ENCODE measurements around the gene AP1S3.
"Not testable (repeated sequence)": the region's sequence is repeated elsewhere in the genome, so short reads cannot be mapped to it uniquely, and the experiment has no call there.

The AP1S3 gene

GRCh38 chr2:223815186-223815883, 22.0 kb downstream of the AP1S3 start:
- no peak for DNase-seq (ENCODE audit: extremely low spot score)
- TF ChIP-seq, protein P1, sequence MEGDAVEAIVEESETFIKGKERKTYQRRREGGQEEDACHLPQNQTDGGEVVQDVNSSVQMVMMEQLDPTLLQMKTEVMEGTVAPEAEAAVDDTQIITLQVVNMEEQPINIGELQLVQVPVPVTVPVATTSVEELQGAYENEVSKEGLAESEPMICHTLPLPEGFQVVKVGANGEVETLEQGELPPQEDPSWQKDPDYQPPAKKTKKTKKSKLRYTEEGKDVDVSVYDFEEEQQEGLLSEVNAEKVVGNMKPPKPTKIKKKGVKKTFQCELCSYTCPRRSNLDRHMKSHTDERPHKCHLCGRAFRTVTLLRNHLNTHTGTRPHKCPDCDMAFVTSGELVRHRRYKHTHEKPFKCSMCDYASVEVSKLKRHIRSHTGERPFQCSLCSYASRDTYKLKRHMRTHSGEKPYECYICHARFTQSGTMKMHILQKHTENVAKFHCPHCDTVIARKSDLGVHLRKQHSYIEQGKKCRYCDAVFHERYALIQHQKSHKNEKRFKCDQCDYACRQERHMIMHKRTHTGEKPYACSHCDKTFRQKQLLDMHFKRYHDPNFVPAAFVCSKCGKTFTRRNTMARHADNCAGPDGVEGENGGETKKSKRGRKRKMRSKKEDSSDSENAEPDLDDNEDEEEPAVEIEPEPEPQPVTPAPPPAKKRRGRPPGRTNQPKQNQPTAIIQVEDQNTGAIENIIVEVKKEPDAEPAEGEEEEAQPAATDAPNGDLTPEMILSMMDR (IDR thresholded peaks at IDR 0.05; ENCODE audit: control extremely low read depth, extremely low read depth, low read depth, missing control alignments) = no peak
- POLR2A ChIA-PET = interaction anchor here (0.5 kb wide), 1 partner anchor 21 kb away, joined by 3 read pairs; no protein-coding TSS in a partner anchor
- CTCF ChIA-PET = interaction anchor here (1.4 kb wide), 1 partner anchor 14 kb away, joined by 4 read pairs; no protein-coding TSS in a partner anchor

DNA sequence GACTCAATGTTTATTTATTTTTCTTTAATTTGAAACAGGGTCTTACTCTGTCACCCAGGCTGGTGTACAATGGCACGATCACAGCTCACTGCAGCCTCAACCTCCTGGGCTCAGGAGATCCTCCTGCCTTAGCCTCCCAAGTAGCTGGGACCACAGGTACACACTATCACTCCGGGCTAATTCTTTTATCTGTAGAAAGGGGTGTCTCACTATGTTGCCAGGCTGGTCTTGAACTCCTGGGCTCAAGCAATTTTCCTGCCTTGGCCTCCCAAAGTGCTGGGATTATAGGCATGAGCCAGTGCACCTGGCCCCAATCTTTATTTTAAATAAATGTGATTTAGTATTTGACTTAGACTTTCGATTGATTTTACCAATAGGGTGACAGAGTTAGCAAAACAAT, 22.6 kb downstream of the AP1S3 start:
- DNase-seq (ENCODE audit: extremely low spot score); POLR2A ChIA-PET: not testable (repeated sequence)
- CTCF ChIA-PET = interaction anchor here (1.9 kb wide), 1 partner anchor 24 kb away, joined by 4 read pairs; no protein-coding TSS in a partner anchor

- TF ChIP-seq, protein P1 (IDR thresholded peaks at IDR 0.05; ENCODE audit: control extremely low read depth, extremely low read depth, low read depth, missing control alignments) = no peak
- no peak for DNase-seq (ENCODE audit: extremely low spot score)
- POLR2A ChIA-PET = no interaction called here
- CTCF ChIA-PET = interaction anchor here (1.1 to 1.9 kb wide), 4 partner anchors 10 to 26 kb away, joined by 3 to 5 read pairs (median 4); no protein-coding TSS in a partner anchor
Measured at GRCh38 chr2:223813329-223813728, 24.1 kb downstream of the AP1S3 start.

DNA sequence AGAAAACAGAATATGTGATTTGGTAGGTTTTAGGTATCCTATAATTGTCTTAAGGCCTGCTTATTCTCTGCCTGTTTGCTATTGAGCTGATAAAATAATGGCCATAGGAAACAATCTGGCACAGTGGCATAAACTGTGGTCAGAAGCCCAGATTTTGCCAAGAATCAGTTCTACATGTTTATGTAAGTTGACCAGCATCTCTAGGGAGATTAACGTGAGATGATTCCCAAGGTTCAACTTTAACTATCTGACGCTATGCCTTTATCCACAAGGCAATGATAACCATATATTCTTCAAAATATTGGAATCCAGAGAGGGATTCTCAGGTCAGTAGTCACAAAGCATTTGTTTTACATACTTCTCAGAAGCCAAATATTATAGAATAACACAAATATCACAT, 25.6 kb downstream of the AP1S3 start:
- POLR2A ChIA-PET = no interaction called here
- DNase-seq (ENCODE audit: extremely low spot score) = no peak
- CTCF ChIA-PET = interaction anchor here (1.1 kb wide), 1 partner anchor 10 kb away, joined by 3 read pairs; no protein-coding TSS in a partner anchor
- TF ChIP-seq, protein P1 (IDR thresholded peaks at IDR 0.05; ENCODE audit: control extremely low read depth, extremely low read depth, low read depth, missing control alignments) = no peak

DNA sequence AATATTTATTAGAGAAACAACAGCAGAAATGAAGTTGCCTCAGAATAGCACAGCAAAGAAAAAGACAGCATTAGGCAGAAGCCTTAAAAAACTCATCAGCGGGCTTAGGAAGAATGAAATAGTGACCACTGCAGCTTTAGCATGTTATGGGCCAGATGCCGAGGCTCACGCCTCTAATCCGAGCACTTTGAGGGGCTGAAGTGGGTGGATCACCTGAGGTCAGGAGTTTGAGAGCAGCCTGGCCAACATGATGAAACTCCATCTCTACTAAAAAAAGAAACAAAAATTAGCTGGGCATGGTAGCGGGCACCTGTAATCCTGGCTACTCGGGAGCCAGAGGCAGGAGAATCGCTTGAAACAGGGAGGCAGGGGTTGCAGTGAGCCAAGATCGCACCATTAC, 32.4 kb downstream of the AP1S3 start:
- TF ChIP-seq, protein P1 (IDR thresholded peaks at IDR 0.05; ENCODE audit: control extremely low read depth, extremely low read depth, low read depth, missing control alignments) = no peak
- ChIA-PET POLR2A (no interaction called here), CTCF (no interaction called here)
- DNase-seq (ENCODE audit: extremely low spot score) = no peak

DNA sequence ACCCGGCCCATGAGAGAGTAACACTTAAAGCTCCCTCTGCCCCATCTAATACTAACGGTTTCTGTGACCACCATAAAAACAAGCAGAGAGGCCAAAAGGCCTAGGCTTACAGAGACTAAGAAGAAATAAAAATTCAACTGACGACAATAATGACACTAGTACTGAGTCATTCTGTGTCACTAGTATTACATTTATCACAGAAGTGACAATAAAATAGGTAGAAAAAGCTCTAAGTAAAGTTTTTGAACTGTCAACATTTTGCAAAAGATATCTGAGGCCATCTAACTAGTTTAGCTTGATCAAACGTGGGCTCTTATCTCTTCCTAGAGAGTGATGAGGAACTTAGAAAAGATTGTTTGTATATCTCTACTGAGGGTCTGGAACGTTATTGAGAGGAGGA, 35.6 kb downstream of the AP1S3 start:
- ChIA-PET CTCF (interaction anchor here (1.1 to 4.6 kb wide), 6 partner anchors 11 to 185 kb away, joined by 3 to 30 read pairs (median 5); no protein-coding TSS in a partner anchor), POLR2A (no interaction called here)
- DNase-seq (ENCODE audit: extremely low spot score) = no peak
- TF ChIP-seq, protein P1 (IDR thresholded peaks at IDR 0.05; ENCODE audit: control extremely low read depth, extremely low read depth, low read depth, missing control alignments) = no peak

GRCh38 chr2:223800908-223801307, 36.5 kb downstream of the AP1S3 start:
- POLR2A ChIA-PET = no interaction called here
- DNase-seq (ENCODE audit: extremely low spot score) = no peak
- CTCF ChIA-PET = interaction anchor here (0.6 to 4.6 kb wide), 8 partner anchors 9 to 186 kb away, joined by 3 to 30 read pairs (median 4); no protein-coding TSS in a partner anchor

More at GRCh38 chr2:223800908-223801307, 36.5 kb downstream of the AP1S3 start:
- TF ChIP-seq, protein P1 (IDR thresholded peaks at IDR 0.05; ENCODE audit: control extremely low read depth, extremely low read depth, low read depth, missing control alignments) = no peak
